Gastrocnemius medialis (tissue), 4 donors: ENCODE measurements around the gene DGLUCY. TPM values are rescaled to one million over a fixed set of nuclear protein-coding genes. Genes with fewer than 3 reads are reported as not detected.

Source experiments
- ATAC-seq, 2 donors: fragments of 150-250 bp; one replicate each; pipeline ENCODE4 v1.9.1; 2016
- DNase-seq, 2 donors: peaks; one replicate each; pipeline ENCODE4 v3.0.0-alpha.2; 2019
- H3K27ac ChIP-seq, 4 donors: fragments of 200-600 bp; sonication (generic); 1 replicate in 1 of 4; 2 replicates in 3 of 4; pipeline ENCODE4 v1.5.1; 2016 to 2018; ENCODE audit warnings: mild to moderate bottlenecking in 2 of 4, moderate library complexity in 1 of 4
- H3K27me3 ChIP-seq, 3 donors: fragments of 200-600 bp; sonication (generic) in 2 of 3; 1 replicate in 1 of 3; 2 replicates in 2 of 3; pipeline versions ENCODE4 v1.5.1 to v1.6.0; 2016 to 2019; ENCODE audit warnings: mild to moderate bottlenecking in 1 of 3, moderate library complexity in 1 of 3
- H3K36me3 ChIP-seq, 2 donors: fragments of 200-600 bp; sonication (generic) in 1 of 2; one replicate each; pipeline ENCODE4 v1.5.1; 2017 to 2018
- H3K4me1 ChIP-seq, 2 donors: fragments of 200-600 bp; sonication (generic) in 1 of 2; one replicate each; pipeline ENCODE4 v1.5.1; 2016 to 2017; ENCODE audit warnings: mild to moderate bottlenecking in 2 of 2
- H3K4me3 ChIP-seq, 4 donors: fragments of 200-600 bp; sonication (generic) in 3 of 4; 1 replicate in 1 of 4; 2 replicates in 3 of 4; pipeline ENCODE4 v1.5.1; 2016 to 2019; ENCODE audit warnings: mild to moderate bottlenecking in 2 of 4
- H3K9me3 ChIP-seq, 3 donors: fragments of 200-600 bp; sonication (generic) in 2 of 3; 1 replicate in 1 of 3; 2 replicates in 2 of 3; pipeline ENCODE4 v1.5.1; 2016 to 2019
- CTCF ChIP-seq, 5 experiments: fragments of 450-650 bp in 3 of 5; fragments of 200-600 bp in 2 of 5; sonication (generic) in 2 of 5; IDR thresholded peaks in 4 of 5; conservative IDR thresholded peaks in 1 of 5; 1 replicate in 4 of 5; 2 replicates in 1 of 5; pipeline ENCODE4 v1.5.1; 2016 to 2019; ENCODE audit warnings: antibody characterized with exemption in 5 of 5, mild to moderate bottlenecking in 3 of 5, moderate library complexity in 3 of 5
- POLR2A ChIP-seq, 2 donors: fragments of 450-650 bp; IDR thresholded peaks; one replicate each; pipeline ENCODE4 v1.6.1; 2017; ENCODE audit warnings: antibody characterized with exemption in 2 of 2, mild to moderate bottlenecking in 2 of 2, moderate library complexity in 2 of 2
- in situ Hi-C, 4 donors: fragments of 200-750 bp; cut with MboI; loops; one replicate each; pipeline versions ENCODE4 v1.15.0 to v1.8.0; 2017; ENCODE audit warnings: low sequenced_read_pairs in 4 of 4
- intact Hi-C: fragments of 100-400 bp; cut with DNase I; formaldehyde crosslinking; loops from one replicate; pipeline ENCODE4 v1.15.1; 2023; ENCODE audit warnings: low total_unique reads
- total RNA-seq, 4 donors: library from RNA; depleted of rRNA; stranded (reverse); fragments of >200 nt; gene quantifications; one replicate each; pipeline versions ENCODE4 v1.1.0 to v1.2.3, GENCODE V29; 2016

Gene DGLUCY
- total RNA-seq, 4 donors from 2014 or later: 29.3 to 93.7 (median 67.8) TPM

DNA sequence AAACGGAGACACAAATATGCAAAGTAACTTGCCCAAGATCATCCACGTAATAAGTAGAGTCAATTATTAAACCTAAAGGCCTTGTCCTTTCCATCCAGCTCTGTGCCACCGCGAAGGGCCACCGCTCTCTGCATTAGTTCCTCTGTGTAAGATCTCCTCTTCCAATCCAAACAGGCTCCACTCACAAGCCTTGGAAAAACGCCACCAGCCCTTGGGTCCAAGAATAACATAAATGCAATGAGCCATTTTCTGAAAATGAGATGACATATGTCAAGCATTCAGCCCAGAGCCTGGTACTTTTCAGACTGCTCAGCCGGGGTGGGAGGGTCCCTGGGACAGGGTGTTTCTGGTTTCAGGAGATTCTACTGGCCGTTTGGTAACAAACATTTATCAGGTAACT is 30.0 kb downstream of the DGLUCY start:
- TF ChIP-seq CTCF (IDR thresholded peaks at IDR 0.05 in 4 of 5, conservative IDR thresholded peaks at IDR 0.05 in 1 of 5) (no peak), POLR2A (IDR thresholded peaks at IDR 0.05) (no peak)
- intact Hi-C loops: no loop called here
- no peak overlapping the region for H3K4me3 ChIP-seq

GRCh38 chr14:91144425-91145145 is 30.7 kb downstream of the DGLUCY start:
- H3K36me3 ChIP-seq: peaks cover 0 to 9% of the 10 kb centered on the region in 2 donors
- peaks cover 17 to 43% of the 10 kb centered on the region in 2 donors for H3K4me1 ChIP-seq
- intact Hi-C loops: loop anchor here (5.0 kb wide), 1 partner anchor 52 kb away; no protein-coding TSS in a partner anchor
- no peak overlapping the region for H3K4me3 ChIP-seq
- TF ChIP-seq POLR2A (IDR thresholded peaks at IDR 0.05): no peak
- no peak for TF ChIP-seq CTCF (IDR thresholded peaks at IDR 0.05 in 4 of 5, conservative IDR thresholded peaks at IDR 0.05 in 1 of 5)
- H3K27ac ChIP-seq: peak overlapping the region; percentile 18 to 54 (median 42)
- DNase-seq (no peak), ATAC-seq (no peak)
- no peaks in the 10 kb centered on the region for H3K27me3 ChIP-seq
- in situ Hi-C loops: no loop called here
- H3K9me3 ChIP-seq: no peaks in the 10 kb centered on the region

More for the DNA sequence above, 30.0 kb downstream of the DGLUCY start:
- no peaks in the 10 kb centered on the region for H3K27me3 ChIP-seq
- peaks cover 12 to 39% of the 10 kb centered on the region in 2 donors for H3K4me1 ChIP-seq
- H3K9me3 ChIP-seq: no peaks in the 10 kb centered on the region
- ATAC-seq (no peak), DNase-seq (no peak)
- in situ Hi-C loops: no loop called here
- H3K36me3 ChIP-seq: peaks cover 0 to 9% of the 10 kb centered on the region in 2 donors
- H3K27ac ChIP-seq: peak overlapping the region in 3 of 4 donors; percentile 18 to 54 (median 50)

GRCh38 chr14:91145391-91146160 is 31.7 kb downstream of the DGLUCY start:
- Histone ChIP-seq H3K4me3 (no peak overlapping the region), H3K27me3 (no peaks in the 10 kb centered on the region), H3K4me1 (peaks cover 20 to 40% of the 10 kb centered on the region in 2 donors), H3K36me3 (peaks cover 0 to 9% of the 10 kb centered on the region in 2 donors), H3K9me3 (no peaks in the 10 kb centered on the region), H3K27ac (peak overlapping the region in 2 of 4 donors; percentile 54 to 94)
- in situ Hi-C loops: no loop called here
- no peak for DNase-seq
- intact Hi-C loops: loop anchor here (5.0 kb wide), 1 partner anchor 53 kb away; no protein-coding TSS in a partner anchor
- TF ChIP-seq POLR2A (IDR thresholded peaks at IDR 0.05) (no peak), CTCF (IDR thresholded peaks at IDR 0.05 in 4 of 5, conservative IDR thresholded peaks at IDR 0.05 in 1 of 5) (no peak)
- no peak for ATAC-seq

DNA sequence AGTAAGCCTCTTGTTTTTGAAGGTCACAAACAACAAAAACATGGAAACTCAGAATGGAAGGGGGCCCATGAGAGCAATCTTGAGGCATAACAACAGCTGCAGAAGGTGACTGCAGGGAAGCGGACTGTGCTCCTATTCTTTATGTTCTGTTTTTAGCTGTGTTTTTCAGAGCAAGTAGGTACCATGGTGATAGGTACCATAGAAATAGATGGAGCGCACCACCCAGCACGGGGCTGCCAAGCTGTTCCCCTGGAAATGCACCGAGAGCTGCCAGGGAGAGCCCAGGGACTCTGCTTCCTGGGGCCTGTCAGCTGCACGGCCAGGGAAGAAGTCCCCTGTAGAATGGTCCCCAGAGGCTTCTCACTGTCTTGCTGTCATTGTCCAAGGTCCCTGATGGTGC is 32.8 kb downstream of the DGLUCY start:
- no peaks in the 10 kb centered on the region for H3K9me3 ChIP-seq
- peaks cover 0 to 9% of the 10 kb centered on the region in 2 donors for H3K36me3 ChIP-seq
- TF ChIP-seq CTCF (IDR thresholded peaks at IDR 0.05 in 4 of 5, conservative IDR thresholded peaks at IDR 0.05 in 1 of 5): no peak
- TF ChIP-seq POLR2A (IDR thresholded peaks at IDR 0.05): no peak
- H3K27me3 ChIP-seq: no peaks in the 10 kb centered on the region
- no peak overlapping the region for H3K4me3 ChIP-seq
- H3K27ac ChIP-seq: peak overlapping the region; percentile 29 to 94 (median 82)
- no peak for ATAC-seq
- in situ Hi-C loops (no loop called here), intact Hi-C loops (loop anchor here (5.0 kb wide), 1 partner anchor 54 kb away; no protein-coding TSS in a partner anchor)
- H3K4me1 ChIP-seq: peaks cover 20 to 39% of the 10 kb centered on the region in 2 donors
- no peak for DNase-seq
